ENCODE data around the gene CNGA4.

Gene CNGA4

DNA sequence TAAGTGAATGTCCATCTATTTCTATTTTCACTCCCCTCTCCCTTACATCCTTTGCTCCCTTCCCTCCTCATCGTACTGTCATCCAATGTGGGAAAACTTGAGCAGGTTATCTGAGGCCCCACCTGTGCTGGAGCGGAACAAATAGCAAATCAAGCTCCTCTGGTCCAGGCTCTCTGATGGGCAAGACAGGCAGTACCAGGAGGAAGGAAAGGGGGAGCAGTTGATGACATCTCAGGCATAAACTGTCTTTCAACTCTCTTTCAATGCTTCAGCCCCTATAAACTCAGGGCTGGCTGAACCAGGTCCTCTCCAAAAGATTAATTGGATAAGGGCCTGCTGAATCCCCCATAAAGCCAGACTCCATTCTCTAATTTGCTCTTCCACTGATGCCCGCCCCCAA is 19.3 kb downstream of the CNGA4 start:
- peaks cover 6% of the 10 kb centered on the region; the same call in 1 of the 2 replicates for H3K27me3 ChIP-seq (ENCODE audit: insufficient read depth, low read length)
- TF ChIP-seq EZH2 (IDR thresholded peaks at IDR 0.05; ENCODE audit: borderline replicate concordance, low read length), result no peak
- TF ChIP-seq, protein P1, sequence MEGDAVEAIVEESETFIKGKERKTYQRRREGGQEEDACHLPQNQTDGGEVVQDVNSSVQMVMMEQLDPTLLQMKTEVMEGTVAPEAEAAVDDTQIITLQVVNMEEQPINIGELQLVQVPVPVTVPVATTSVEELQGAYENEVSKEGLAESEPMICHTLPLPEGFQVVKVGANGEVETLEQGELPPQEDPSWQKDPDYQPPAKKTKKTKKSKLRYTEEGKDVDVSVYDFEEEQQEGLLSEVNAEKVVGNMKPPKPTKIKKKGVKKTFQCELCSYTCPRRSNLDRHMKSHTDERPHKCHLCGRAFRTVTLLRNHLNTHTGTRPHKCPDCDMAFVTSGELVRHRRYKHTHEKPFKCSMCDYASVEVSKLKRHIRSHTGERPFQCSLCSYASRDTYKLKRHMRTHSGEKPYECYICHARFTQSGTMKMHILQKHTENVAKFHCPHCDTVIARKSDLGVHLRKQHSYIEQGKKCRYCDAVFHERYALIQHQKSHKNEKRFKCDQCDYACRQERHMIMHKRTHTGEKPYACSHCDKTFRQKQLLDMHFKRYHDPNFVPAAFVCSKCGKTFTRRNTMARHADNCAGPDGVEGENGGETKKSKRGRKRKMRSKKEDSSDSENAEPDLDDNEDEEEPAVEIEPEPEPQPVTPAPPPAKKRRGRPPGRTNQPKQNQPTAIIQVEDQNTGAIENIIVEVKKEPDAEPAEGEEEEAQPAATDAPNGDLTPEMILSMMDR (IDR thresholded peaks at IDR 0.05; ENCODE audit: low read length), result no peak
- no peaks in the 10 kb centered on the region for H3K36me3 ChIP-seq (ENCODE audit: insufficient read depth, low read length)

GRCh38 chr11:6258571-6259081 is 19.7 kb downstream of the CNGA4 start:
- Histone ChIP-seq H3K4me1 (ENCODE audit: insufficient read depth, low read length, severe bottlenecking) (no peaks in the 10 kb centered on the region), H4K20me1 (ENCODE audit: insufficient read depth, low read length) (no peaks in the 10 kb centered on the region), H3K27me3 (ENCODE audit: insufficient read depth, low read length) (peaks cover 6% of the 10 kb centered on the region; the same call in 1 of the 2 replicates), H3K36me3 (ENCODE audit: insufficient read depth, low read length) (no peaks in the 10 kb centered on the region), H3K4me2 (ENCODE audit: low read length) (no peak overlapping the region), H2AFZ (ENCODE audit: low read length) (no peak overlapping the region), H3K9me2 (ENCODE audit: low read depth, low read length) (no peaks in the 10 kb centered on the region), H3K9me3 (ENCODE audit: low read length) (no peaks in the 10 kb centered on the region), H3K4me3 (ENCODE audit: low read depth, low read length, poor library complexity, severe bottlenecking) (no peak overlapping the region), H3K9ac (ENCODE audit: low read length) (no peak overlapping the region), H3K79me2 (ENCODE audit: insufficient read depth, low read length) (no peaks in the 10 kb centered on the region), H3K27ac (ENCODE audit: low read depth, low read length, poor library complexity, severe bottlenecking) (no peak overlapping the region), H3F3A (ENCODE audit: insufficient read depth, low read length) (no peaks in the 10 kb centered on the region)
- TF ChIP-seq, protein P1 (IDR thresholded peaks at IDR 0.05; ENCODE audit: low read length), result no peak
- no peak for TF ChIP-seq EZH2 (IDR thresholded peaks at IDR 0.05; ENCODE audit: borderline replicate concordance, low read length)

More for the DNA sequence above, 19.3 kb downstream of the CNGA4 start:
- Histone ChIP-seq H3K4me3 (ENCODE audit: low read depth, low read length, poor library complexity, severe bottlenecking) (no peak overlapping the region), H3F3A (ENCODE audit: insufficient read depth, low read length) (no peaks in the 10 kb centered on the region), H3K9me3 (ENCODE audit: low read length) (no peaks in the 10 kb centered on the region), H4K20me1 (ENCODE audit: insufficient read depth, low read length) (no peaks in the 10 kb centered on the region), H3K79me2 (ENCODE audit: insufficient read depth, low read length) (no peaks in the 10 kb centered on the region), H3K27ac (ENCODE audit: low read depth, low read length, poor library complexity, severe bottlenecking) (no peak overlapping the region), H3K4me2 (ENCODE audit: low read length) (no peak overlapping the region), H2AFZ (ENCODE audit: low read length) (no peak overlapping the region), H3K9me2 (ENCODE audit: low read depth, low read length) (no peaks in the 10 kb centered on the region), H3K4me1 (ENCODE audit: insufficient read depth, low read length, severe bottlenecking) (no peaks in the 10 kb centered on the region), H3K9ac (ENCODE audit: low read length) (no peak overlapping the region)

- H4K20me1 ChIP-seq (ENCODE audit: insufficient read depth, low read length), result no peaks in the 10 kb centered on the region
- H3K27ac ChIP-seq (ENCODE audit: low read depth, low read length, poor library complexity, severe bottlenecking), result no peak overlapping the region
Measured at GRCh38 chr11:6260207-6260726, 21.4 kb downstream of the CNGA4 start.

More at GRCh38 chr11:6260207-6260726, 21.4 kb downstream of the CNGA4 start:
- peaks cover 6% of the 10 kb centered on the region; the same call in 1 of the 2 replicates for H3K27me3 ChIP-seq (ENCODE audit: insufficient read depth, low read length)
- no peak for TF ChIP-seq EZH2 (IDR thresholded peaks at IDR 0.05; ENCODE audit: borderline replicate concordance, low read length)
- TF ChIP-seq, protein P1 (IDR thresholded peaks at IDR 0.05; ENCODE audit: low read length), result no peak
- H3K79me2 ChIP-seq (ENCODE audit: insufficient read depth, low read length), result no peaks in the 10 kb centered on the region
- no peak overlapping the region for H2AFZ ChIP-seq (ENCODE audit: low read length)
- H3F3A ChIP-seq (ENCODE audit: insufficient read depth, low read length), result no peaks in the 10 kb centered on the region
- no peaks in the 10 kb centered on the region for H3K36me3 ChIP-seq (ENCODE audit: insufficient read depth, low read length)
- H3K4me1 ChIP-seq (ENCODE audit: insufficient read depth, low read length, severe bottlenecking), result no peaks in the 10 kb centered on the region
- no peak overlapping the region for H3K4me2 ChIP-seq (ENCODE audit: low read length)
- H3K9me2 ChIP-seq (ENCODE audit: low read depth, low read length), result no peaks in the 10 kb centered on the region
- no peak overlapping the region for H3K4me3 ChIP-seq (ENCODE audit: low read depth, low read length, poor library complexity, severe bottlenecking)
- H3K9me3 ChIP-seq (ENCODE audit: low read length), result no peaks in the 10 kb centered on the region
- no peak overlapping the region for H3K9ac ChIP-seq (ENCODE audit: low read length)

Measured in OCI-LY1 (cell line).